ENCODE measurements around the gene HERPUD2. TPM values are rescaled to one million over a fixed set of nuclear protein-coding genes. Genes with fewer than 3 reads are reported as not detected.
"Not testable (repeated sequence)": the region's sequence is repeated elsewhere in the genome, so short reads cannot be mapped to it uniquely, and the experiment has no call there.

HERPUD2 gene
- total RNA-seq, 1 donor from 2014 or later, result 18.3 TPM

GRCh38 chr7:35617041-35617440 is 77.9 kb downstream of the HERPUD2 start:
- no peak for DNase-seq (ENCODE audit: low spot score)

GRCh38 chr7:35613150-35613549 is 81.8 kb downstream of the HERPUD2 start:
- DNase-seq (ENCODE audit: low spot score), result no peak

- DNase-seq (ENCODE audit: low spot score), result no peak
These were observed 89.2 kb downstream of the HERPUD2 start for GRCh38 chr7:35605760-35606159.

- no peak for DNase-seq (ENCODE audit: low spot score)
These were observed 90.3 kb downstream of the HERPUD2 start for GRCh38 chr7:35604595-35604994.

- DNase-seq (ENCODE audit: low spot score), result no peak
These were observed 95.3 kb downstream of the HERPUD2 start for GRCh38 chr7:35599645-35600044.

GRCh38 chr7:35599061-35599460 is 95.9 kb downstream of the HERPUD2 start:
- DNase-seq (ENCODE audit: low spot score), result no peak

- peak; percentile 8 for DNase-seq (ENCODE audit: low spot score)
These were observed 98.9 kb downstream of the HERPUD2 start for GRCh38 chr7:35596061-35596460.

GRCh38 chr7:35593899-35594298 is 101.0 kb downstream of the HERPUD2 start:
- no peak for DNase-seq (ENCODE audit: low spot score)

- no peak for DNase-seq (ENCODE audit: low spot score)
These were observed 106.3 kb downstream of the HERPUD2 start for GRCh38 chr7:35588647-35589046.

GRCh38 chr7:35584990-35585389 is 109.9 kb downstream of the HERPUD2 start:
- no peak for DNase-seq (ENCODE audit: low spot score)

- not testable (repeated sequence) for DNase-seq (ENCODE audit: low spot score)
These were observed 110.4 kb downstream of the HERPUD2 start for GRCh38 chr7:35584533-35584932.

Other genes with a start within 250 kb of the HERPUD2 start
- 355 TPM for gene SEPTIN7, start 105.9 kb upstream of the HERPUD2 start, total RNA-seq (ENCODE audit: insufficient read depth, low replicate concordance)